Skin of body (tissue), 2 donors: ENCODE data around the gene HIBADH. TPM values are rescaled to one million over a fixed set of nuclear protein-coding genes. Genes with fewer than 3 reads are reported as not detected.
"Not testable (repeated sequence)": the region's sequence is repeated elsewhere in the genome, so short reads cannot be mapped to it uniquely, and the experiment has no call there.

ENCODE experiments used
- DNase-seq: peaks from one replicate; lab custom pipeline; 2025; lab: John Stamatoyannopoulos, UW
- total RNA-seq: library from RNA; depleted of rRNA; stranded (reverse); fragments of >200 nt; gene quantifications from one replicate; pipeline ENCODE4 v1.2.3, GENCODE V29; 2014

The HIBADH gene
- total RNA-seq, 1 donor from 2014 or later, result 36.1 TPM

DNA sequence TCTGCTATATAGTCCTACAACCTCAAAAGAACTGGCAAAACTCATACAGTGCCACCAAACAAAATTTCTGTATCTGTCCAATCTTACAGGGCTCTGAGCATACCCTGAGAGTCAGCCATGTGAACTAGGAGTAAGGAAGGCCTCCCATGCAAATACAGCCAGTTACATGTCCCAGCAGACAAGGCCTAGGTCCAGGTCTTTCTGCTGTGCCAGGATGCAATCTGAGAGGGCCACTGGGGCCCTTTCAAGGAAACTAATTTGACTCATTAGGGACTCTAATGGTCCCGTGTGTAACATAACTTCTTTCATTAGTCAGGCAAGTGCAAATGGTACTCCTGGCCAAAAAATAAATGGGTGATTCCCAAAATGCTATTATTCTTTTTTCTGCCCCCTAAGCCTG is 17.9 kb upstream of the HIBADH start:
- DNase-seq, result no peak

DNA sequence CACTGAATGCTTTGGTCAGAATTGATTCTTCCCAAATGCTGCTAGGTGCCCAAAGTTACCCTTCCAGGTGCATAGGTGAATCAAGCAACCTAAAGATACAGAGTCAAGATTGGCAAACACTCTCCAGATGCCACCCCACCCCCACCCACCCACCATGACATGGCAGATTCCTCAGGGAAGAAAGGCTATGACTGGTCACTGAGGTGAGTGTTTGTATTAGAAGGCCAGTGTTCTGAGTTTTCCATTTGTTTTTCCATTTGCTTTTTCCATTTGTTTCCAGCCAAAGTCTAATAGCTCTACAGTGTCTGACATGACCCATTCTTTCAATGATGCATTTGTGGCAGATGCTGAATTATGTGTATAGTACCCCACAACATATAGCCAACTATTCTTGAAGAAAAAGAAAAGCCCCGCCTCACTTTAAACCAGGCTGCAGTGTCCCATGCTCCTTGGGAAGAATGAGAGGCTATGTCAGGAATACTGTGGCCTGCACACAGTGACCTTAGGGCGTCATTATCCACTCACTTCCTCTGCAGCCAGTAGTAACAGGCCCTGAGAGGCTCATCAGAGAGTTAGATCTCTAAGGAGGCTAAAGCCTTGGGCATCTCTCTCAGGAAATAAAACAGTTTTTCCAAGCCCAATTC is 16.1 kb upstream of the HIBADH start:
- DNase-seq, result peak; percentile 17

DNA sequence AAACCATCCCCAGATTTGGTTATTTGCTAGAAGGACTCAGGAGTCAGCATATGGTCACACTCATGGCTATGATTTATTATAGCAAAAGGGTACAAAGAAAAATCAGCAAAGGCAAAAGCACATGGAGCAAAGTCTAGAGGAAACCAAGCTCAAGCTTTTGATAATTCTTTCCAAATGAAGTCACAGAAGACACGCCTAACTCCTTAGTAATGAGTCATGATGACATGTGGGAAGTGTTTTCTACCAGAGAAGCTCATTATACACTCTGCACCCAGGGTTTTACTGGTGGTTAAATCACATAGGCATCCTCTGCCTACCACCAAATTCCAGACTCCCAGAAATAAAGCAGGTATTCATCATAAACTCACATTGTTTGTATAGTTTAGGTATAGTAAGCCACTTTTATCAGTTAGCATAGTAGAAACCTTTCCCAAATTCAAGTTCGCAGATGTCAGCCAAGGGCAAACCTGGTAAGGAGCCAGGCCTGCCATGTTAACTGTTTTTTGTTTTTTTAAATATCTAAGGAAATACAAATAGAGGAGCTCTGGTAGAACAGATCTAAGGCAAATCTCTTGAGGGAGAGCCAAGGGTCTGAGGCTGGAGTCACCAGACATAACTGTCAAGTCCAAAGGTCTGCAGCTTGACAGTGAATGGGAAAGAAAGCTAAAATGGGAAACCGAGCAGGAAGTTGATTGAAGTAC is 15.4 kb upstream of the HIBADH start:
- peak; percentile 86 for DNase-seq

DNA sequence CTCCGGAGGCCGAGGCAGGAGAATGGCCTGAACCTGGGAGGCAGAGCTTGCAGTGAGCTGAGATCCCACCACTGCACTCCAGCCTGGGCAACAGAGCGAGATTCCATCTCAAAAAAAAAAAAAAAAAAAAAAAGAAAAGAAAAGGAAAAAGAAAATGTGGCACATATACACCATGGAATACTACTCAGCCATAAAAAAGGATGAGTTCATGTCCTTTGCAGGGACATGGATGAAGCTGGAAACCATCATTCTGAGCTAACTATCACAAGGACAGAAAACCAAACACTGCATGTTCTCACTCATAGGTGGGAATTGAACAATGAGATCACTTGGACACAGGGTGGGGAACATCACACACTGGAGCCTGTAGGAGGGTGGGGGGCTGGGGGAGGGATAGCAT is 11.4 kb upstream of the HIBADH start:
- DNase-seq, result not testable (repeated sequence)

DNA sequence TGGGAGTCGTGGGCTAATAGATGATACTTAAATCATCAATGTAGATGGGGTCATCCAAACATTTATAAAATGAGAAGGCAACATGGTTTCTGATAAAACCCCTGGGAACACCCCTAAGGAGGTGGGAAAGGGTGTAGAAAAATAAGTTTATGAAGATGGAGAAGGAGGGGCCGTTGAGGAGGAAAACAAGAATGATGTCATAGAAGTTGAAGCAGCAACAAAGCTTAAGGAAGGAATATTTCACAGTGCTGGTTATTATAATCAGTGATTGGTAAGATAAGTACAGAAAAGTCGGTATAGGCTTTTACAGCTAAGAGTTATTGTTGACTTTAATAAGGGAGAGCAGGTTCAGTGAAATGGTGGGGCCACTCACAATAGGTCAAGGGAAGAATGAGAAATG is 9.0 kb upstream of the HIBADH start:
- no peak for DNase-seq

DNA sequence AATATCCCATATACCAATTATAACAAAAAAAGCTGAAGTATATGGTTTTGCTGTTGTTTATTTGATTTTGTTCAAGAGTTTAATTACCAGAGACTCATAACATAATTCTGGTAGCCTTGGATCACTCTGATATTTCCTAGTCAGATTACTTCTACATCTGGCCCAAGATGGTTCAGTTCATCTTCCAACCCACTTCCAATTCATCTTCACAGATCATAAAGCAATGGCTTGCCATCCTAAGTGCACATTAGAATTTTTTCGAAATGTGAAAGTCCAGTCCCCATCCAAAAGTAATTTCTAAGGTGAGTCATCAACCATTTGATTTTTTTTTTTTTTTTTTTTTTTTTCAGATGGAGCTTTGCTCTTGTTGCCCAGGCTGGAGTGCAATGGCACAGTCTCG is 8.0 kb upstream of the HIBADH start:
- DNase-seq, result no peak

DNA sequence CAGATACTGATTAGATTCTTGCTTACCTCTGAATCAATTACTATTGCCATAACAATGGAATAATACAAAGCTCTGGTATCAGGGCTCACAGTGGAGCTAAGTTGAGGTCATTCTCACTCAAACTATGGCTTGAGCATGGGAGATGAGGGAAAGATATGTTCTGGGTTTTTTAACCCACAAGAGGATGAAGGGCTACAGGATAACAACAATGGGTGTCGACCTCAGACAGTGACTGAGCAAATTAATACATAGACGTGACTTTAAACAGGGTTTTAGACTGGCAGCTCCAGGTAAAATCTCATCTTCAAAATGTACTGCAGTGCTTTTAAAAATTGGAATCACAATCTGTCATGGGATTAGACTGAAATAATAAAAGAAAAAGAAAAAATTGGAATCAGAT is 7.5 kb upstream of the HIBADH start:
- no peak for DNase-seq

DNA sequence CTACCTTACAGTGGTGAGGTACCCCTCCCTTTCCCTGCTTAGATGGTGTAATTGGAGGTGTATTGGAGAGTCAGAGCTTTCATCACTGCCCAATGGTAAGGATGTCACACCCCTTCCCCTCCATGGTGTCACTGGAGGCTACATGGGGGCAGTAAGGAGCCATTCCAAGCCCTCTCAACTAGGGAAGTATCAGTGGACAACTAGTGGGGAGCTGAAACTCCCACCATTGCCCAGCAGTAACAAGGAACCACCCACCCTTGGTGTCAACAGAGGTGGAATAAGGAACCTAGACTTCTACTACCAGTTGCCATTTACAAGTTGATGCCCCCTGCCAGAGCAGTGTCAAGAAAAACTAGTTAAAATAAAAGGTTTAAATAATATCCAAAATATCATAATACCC is 2.8 kb upstream of the HIBADH start:
- no peak for DNase-seq

DNA sequence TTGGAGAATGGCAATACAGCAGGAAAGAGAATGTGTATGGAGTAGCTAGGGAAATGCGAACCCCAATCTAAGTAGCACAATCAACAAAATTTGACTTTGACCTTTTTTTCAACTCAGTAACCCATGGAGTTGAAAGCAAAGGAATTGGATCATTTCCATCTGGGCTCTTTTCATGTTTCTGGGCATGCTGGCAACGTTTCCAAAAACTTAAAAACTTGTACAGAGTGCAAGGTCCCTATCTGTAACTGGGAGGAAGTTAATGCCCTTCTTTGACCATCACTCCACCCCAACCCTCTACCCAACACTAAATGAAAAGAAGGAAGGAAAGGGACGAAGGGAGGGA is 1.3 kb upstream of the HIBADH start:
- peak; percentile 49 for DNase-seq

DNA sequence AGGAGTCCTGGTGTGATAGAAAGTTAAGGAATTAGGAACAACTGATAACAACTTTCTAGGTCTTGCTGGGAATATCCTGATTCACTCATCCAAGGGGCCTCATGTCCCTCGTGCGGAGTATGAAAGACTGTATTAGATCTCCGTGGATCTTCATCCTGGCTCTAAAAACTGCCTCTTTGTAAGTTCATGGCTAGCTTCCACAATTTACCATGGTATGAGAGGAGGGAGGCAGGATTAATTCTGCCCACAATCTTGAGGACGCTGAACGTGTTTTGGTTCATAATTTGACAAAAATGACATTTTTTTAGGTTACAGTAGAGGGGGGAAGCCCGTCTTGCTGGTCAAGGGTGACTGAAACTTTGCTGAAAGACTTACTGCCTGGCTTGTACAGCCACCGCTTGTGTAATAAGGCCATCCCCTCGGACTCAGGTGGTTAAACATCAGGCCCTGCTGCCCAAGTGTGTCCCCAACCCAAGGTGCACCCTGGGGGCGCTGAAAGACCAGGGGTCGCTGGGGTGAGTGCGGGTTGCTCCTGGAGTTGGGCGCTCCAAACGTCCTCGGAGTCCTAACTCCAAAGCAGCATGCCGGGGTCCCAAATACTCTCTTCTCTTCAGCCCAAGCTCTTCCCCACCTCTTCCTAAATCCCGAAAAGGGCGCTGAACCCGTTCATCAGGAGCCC is 733 bp downstream of the HIBADH start:
- DNase-seq, result peak; percentile 16

DNA sequence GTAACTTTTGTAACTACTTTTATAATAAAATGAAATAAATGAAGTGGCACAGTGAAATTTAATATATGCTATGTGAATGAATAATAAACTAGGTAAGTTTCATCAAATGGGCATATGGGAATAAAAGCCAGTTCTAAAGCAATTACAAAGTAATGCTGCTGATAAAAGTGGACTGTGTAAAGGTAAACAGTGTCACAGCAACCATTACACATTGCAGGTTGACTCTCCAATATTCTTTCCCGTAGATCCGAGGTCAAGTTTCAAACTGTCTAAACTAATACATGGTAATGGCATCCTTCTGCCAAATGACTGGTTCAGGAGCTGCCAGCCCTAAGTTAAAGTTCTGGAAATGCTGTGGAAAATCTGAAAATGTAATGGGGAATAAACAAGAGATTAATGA is 6.0 kb downstream of the HIBADH start:
- no peak for DNase-seq

DNA sequence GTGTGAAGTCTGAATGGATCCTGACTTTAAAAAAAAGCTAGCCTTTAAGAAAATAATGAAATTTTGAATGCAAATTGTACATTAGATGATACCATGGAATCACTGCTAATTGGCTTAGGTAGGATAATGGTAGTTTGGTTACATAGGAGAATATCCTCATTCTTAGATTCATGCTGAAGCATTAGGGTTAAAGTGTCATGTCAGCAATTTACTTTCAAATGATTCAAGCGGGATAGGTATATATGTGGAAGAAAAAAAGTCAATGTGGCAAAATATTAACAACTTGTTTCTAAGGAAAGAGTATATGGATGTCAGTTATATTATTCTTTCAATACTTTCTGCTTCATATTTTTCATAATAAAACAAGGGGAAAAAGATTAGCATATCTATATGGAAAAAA is 7.5 kb downstream of the HIBADH start:
- DNase-seq, result no peak

DNA sequence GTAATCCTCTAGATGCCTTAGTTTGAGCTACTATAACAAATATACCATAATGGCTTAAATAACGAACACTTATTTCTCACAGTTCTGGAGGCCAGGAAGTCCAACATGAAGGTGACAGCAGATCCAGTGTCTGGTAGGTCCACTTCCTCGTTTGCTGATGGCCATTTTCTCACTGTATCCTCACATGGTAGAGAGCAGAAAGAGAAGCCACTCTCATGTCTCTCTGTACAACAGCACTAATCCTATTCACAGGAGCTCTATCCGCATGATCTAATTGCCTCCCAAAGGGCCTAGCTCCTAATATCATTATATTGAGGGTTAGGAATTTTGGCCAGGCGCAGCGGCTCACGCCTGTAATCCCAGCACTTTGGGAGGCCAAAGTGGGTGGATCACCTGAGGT is 10.2 kb downstream of the HIBADH start:
- no peak for DNase-seq

DNA sequence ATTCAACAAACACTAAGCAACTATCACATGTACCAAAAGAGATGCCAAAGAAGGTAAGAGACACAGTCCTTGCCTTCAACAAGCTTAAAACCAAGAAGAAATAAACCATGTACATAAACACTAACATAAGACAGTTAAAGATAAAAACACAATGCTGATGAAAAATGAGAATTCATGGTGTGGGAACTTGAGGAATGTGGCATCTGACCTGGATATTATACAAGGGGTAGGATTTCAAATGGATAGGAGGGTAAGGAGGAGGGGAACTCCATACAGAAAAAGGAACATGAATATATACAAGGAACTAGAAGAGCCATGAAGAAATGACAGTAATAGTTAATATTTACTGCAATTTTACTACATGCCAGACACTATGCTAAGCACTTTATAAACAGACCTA is 11.0 kb downstream of the HIBADH start:
- no peak for DNase-seq

DNA sequence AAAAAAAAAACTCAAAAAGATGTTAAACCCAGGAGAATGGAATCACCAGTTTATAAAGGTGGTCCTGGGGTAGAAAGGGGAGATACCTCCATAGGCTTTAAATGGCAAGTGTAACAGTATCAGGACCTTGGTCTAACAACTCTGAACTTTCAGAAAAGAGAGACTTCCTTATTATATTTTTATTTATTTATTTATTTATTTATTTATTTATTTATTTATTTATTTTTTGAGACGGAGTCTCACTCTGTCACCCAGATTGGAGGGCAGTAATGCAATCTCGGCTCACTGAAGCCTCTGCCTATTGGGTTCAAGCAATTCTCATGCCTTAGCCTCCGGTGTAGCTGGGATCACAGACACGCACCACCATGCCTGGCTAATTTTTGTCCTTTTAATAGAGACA is 12.4 kb downstream of the HIBADH start:
- DNase-seq, result no peak

DNA sequence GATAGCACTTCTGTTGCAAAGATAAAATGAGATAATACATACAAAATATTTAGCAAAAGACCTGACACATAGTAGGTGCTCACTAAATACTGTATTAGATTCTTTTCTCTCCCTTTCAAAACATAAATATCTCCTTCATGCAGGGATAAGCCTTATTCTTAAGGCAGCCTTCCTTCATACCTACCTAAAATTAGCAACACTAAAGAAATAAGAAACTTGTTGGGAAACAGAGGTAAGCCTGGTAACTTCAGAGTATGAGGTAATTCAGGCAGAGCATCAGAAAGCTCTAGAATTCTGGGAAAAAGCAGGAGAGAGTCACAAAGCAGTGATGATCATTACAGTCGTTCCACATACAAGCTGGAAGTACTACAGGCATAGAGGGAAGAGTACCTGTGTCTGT is 15.2 kb downstream of the HIBADH start:
- no peak for DNase-seq

DNA sequence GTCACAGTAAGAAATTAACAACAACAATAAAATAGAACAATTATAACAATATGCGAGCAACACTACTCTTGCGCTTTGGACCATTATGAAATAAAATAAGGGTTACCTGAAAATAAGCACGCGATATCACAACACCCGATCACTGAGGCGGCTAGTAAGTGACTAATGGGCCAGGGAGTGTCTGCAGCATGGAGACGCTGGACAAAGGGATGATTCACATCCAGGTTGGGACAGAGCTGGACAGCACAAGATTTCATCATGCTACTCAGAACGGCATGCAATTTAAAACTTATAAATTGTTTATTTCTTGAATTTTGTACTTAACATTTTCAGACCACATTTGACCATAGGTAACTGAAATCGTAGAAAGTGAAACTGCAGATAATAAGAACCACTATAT is 15.6 kb downstream of the HIBADH start:
- DNase-seq, result no peak

DNA sequence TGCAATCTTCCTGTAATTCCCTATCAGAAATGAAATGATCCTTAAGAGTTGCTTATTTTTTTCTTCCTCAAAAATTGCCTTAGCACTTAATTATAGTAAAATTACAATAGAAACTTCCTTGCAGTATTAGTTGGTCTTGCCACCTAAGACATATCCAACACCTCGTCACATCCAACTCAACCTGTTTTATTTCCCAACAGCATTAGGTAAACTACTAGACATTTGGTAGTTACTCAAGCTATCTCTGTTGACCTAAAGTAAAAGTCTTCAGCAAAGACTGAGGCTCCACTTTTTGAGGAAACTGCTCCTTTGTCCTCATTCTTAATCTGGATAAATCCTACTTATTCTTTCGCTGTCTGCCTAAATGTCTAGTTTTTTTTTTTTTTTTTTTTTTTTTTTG is 20.4 kb downstream of the HIBADH start:
- no peak for DNase-seq

DNA sequence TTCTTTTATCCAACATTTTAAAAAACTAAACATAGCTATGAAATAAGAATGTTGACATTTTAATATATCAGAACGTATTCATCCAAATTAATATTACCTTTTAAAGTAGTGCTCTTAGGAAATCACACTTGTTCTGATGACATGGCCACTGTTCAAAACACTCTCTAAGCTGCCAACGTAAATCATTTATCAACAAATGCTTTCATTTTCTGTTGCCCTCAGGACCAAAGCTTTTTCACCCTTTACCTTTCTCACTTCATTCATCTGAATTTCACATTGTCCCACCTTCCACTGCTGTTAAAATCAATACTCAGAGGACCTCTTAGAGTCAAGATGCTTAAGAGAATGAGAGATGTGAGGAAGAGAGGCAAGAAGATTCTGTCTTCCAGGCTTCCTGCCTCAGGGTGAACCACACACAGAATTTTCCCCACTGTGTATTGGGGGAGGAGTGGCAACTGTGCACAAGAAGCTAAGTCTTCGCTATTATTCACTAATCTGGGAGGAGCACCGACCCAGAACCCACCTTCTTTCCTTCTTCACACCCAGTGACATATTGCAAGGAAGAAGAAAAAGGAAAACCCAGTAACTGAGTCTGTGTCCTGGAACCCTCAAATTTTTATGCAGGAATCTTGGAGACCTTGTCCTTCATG is 21.0 kb downstream of the HIBADH start:
- DNase-seq, result no peak

DNA sequence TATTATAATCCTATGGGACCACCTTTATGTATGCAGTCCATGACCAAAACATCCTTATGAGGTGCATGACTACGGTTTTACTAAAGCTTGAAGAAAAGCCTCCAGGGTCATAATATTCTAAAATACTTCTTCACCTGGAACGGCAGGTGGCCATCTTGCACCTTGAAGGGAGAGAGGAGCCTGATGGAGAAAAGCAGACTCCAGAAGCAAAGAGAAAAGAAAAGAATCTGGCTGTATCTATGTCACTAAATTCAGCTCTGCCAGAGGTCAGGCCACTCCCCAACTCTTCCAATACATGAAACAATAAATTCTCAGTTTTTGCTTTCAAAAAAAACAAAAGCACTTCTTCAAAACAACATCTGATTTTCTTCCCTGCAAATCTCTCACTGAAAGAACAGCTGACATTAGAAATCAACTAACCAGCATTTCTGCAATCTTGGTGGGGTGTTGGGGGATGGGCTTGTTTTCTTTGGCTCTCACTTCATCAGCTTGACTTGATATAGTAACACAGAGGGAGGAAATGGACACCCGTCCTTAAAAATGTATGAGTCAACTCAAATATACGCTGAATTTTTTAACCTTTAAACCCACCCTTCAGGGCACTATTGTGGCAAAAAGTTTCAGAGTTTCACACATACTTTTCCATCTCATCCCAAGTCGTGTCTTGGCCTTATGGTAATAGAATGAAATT is 21.7 kb downstream of the HIBADH start:
- DNase-seq, result peak; percentile 31

DNA sequence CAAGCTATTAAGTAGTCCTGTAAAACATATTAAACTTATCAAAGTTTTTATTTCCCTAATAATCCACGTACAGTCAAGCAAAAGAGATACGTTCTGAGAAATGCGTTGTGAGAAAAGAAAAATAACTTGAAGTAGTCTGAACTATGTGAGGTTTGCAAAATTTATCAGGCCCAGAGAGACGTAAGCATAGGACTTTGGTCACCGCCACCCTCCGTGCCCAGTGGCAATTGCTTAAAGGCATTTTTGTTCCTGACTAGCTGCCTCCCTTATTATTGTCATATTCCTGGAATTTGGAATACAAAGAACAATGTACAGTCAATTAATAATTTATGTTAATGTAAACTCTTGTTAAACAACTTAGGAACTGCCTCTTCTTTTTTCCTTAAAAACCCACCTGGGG is 22.8 kb downstream of the HIBADH start:
- DNase-seq, result no peak

DNA sequence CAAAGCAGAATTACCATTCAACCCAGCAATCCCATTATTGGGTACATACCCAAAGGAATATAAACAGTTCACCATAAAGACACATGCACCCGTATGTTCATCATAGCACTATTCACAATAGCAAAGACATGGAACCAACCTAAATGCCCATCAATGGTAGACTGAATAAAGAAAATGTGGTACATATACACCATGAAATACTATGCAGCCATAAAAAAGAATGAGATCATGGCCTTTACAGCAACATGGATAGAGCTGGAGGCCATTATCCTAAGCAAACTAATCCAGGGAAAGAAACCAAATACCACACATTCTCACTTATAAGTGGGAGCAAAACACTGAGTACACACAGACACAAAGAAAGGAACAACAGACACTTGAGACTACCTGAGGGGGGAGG is 23.6 kb downstream of the HIBADH start:
- DNase-seq, result not testable (repeated sequence)
